VCaP (cell line): ENCODE measurements around the gene GCN1.

Experiments used
- H3K27ac ChIP-seq: fragments of 450-650 bp; 2 replicates; pipeline ENCODE4 v1.5.1; 2017
- TF ChIP-seq, protein P1 (sequence below): fragments of 450-650 bp; conservative IDR thresholded peaks from 2 replicates; pipeline ENCODE4 v1.5.1; 2017; ENCODE audit warnings: mild to moderate bottlenecking, moderate library complexity

The GCN1 gene

DNA sequence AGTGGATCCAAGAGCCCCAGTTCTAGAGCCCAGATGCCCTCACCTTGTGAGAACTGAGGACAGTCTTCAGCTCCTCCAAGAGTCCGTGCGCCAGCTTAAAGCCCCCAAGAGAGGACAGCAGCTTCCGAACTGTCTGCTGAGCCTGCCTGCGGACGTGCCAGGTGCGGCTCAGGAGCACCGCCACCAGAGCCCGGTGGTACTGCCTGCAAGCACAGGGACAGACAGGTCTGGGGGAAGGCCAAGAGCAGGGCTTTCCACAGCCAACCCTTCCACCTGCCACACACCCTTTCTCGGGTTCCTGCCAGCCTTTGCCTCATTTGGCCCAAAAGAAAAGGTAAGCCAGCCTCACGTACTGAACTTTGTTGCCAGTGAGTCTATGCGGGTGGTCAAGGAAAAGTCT is 30.2 kb downstream of the GCN1 start:
- TF ChIP-seq, protein P1, sequence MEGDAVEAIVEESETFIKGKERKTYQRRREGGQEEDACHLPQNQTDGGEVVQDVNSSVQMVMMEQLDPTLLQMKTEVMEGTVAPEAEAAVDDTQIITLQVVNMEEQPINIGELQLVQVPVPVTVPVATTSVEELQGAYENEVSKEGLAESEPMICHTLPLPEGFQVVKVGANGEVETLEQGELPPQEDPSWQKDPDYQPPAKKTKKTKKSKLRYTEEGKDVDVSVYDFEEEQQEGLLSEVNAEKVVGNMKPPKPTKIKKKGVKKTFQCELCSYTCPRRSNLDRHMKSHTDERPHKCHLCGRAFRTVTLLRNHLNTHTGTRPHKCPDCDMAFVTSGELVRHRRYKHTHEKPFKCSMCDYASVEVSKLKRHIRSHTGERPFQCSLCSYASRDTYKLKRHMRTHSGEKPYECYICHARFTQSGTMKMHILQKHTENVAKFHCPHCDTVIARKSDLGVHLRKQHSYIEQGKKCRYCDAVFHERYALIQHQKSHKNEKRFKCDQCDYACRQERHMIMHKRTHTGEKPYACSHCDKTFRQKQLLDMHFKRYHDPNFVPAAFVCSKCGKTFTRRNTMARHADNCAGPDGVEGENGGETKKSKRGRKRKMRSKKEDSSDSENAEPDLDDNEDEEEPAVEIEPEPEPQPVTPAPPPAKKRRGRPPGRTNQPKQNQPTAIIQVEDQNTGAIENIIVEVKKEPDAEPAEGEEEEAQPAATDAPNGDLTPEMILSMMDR, result no peak
- no peak overlapping the region for H3K27ac ChIP-seq

DNA sequence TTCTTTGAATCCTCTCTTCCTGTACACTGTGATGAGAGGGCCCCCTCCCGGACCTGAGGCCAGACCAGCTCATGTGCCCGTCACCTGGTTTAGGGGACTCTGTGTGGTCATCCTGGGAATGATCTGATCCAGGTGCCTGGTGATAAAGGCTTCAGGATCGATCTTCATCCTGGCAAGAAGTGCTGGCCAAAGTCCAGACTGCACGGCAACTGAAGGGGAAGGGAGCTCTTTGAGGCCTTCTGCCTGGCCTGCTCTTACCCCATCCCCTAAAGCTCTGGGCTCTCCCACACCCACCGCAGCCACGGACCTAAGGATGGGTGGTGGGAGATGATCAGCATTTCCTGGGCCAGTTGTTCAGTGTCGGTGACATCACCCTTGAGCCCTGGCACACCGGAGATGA is 31.8 kb downstream of the GCN1 start:
- TF ChIP-seq, protein P1, result no peak
- H3K27ac ChIP-seq, result no peak overlapping the region

DNA sequence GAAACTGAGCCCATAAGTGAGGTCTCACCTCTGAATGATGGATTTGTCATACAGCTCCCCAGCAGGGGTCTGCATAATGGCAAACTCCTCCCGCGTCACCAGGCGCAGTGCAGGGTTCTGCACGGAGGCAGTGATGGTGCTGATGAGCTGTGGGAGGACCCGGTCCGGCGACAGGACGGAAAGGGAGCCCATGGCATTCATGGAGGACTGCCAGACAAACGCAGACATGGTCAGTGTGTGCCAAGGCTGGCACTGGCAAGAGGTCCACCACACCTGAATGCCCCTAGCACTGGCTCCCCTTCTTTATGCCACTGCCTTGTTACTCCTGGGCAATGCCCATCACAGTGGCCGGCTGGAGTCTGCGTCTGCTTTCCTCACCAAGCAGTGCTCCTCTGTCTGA is 32.7 kb downstream of the GCN1 start:
- TF ChIP-seq, protein P1, result no peak

DNA sequence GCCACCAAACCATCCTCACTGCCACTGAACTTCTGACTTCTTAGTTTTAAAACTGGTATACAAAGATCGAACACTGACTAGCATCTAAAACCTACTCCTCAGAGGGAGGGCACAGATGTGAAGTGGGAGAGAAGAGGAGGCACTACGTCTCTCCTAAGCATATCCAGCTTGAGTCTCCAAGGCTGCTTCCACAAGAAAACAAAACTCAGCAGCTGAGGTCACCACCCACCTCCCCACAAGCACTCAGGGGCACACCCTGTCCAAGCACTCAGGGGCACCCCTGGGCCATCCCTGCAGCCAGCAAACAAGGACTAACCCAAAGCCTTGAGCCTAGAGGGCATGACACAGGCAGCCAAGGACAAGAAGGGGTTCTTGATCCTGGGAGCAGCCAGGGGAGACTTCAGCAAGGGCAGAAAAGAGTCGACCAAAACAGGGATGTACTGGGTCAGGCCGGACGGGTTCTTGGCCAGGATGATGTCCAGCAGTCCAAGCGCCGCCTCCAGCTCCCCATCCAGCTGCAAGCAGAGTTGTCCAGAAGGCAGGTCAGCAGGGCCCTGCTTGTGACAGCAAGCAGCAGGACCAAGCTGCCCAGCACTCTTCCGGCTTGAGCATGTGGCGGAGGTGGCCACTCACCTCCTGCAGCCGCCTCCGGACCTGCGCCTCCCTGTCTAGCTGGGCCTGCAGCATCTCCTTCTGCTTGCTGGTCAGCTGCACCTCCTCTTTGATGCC is 34.8 kb downstream of the GCN1 start:
- H3K27ac ChIP-seq, result no peak overlapping the region
- TF ChIP-seq, protein P1, result no peak

More for the DNA sequence above, 32.7 kb downstream of the GCN1 start:
- H3K27ac ChIP-seq, result no peak overlapping the region

DNA sequence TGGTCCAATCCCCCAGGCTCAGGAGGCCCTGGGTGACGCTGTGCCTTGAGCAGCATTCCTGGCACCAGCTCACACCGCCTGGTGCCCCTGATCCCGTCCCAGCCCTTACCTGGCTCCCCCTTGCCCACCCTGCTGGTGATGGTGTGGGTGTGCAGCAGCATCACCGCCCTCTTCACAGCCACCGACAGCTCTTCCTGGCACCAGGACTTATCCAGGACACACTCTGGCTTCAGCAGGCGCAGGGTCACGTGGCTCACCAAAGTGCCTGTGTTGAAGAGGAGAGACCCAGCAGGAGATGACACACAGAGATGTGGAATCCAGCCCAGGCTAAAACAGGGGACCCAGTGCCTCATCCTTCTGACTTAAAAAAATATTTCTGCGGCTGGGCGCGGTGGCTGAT is 36.2 kb downstream of the GCN1 start:
- H3K27ac ChIP-seq, result no peak overlapping the region
- TF ChIP-seq, protein P1, result no peak

DNA sequence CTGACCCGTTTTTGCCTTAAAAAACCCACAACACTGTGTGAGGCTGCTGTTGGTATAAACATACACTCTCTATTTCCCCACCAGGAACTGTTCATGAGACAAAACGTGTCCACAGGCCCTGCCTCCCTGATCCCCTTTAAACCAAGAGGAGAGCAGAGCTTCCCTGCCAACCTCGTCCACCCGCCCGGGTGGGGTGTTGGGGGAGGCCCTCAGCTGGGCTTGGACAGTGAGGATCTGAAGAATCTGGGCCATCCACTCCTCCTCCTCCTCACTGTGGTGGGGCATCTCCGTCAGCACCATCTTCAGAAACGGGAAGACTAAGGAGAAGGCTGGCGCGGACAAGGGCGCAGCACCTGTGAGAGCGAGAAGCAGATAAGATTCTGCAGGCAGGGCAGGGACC is 36.8 kb downstream of the GCN1 start:
- TF ChIP-seq, protein P1, result no peak
- H3K27ac ChIP-seq, result no peak overlapping the region

DNA sequence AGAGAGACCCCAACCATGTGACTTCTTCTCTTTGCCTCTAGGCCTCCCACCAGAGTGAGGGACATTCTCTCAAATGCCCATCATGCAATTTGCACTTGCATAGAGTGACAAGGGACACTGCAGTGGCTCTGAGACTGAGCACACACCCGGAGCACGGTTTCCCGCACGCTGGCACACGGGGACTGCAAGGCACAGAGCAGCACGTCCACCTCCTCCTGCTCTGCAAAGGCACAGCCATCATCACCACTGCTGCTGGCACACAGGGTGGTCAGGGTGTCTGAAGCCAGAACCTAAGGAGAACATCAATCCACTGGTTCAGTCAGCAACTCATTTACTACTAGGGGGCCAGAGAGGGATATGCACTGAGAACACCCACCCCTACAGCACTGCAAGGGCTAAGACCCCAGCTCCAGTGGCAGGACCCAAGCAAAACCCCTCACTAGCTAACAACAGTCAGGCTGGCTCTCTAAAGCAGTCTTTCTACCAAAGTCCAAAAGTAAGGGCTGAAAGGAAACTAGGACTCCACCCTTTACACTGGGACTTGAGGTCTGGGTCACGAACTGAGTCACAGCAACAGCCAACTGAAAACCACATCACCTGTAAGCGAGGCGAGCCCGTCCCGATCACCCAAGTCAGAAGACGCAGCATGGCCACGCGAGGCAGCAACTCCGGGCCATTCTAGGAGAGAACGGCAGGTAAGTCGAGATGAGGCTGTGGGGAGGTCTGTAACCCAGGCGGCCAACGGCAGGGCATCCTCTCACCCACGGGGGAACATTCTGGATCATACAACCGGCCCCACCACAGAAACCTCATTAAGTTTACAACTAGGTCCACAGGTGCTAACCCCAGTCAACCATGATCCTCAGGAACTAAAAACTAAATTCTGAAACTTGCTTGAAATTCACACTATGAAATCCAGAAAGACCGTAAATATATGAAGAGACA is 37.9 kb downstream of the GCN1 start:
- TF ChIP-seq, protein P1, result no peak
- H3K27ac ChIP-seq, result no peak overlapping the region
